GM21737 (cell line): Measurements from ENCODE around the gene DEGS2.
"Not testable (repeated sequence)": the region's sequence is repeated elsewhere in the genome, so short reads cannot be mapped to it uniquely, and the experiment has no call there.

Source experiments
- ATAC-seq: cut with Tn5 transposase; IDR thresholded peaks from one replicate; pipeline ENCODE4 v1.9.1; 2021; ENCODE audit warnings: mild to moderate bottlenecking, moderate library complexity; ENCODE audit not compliant: unreplicated experiment

Gene DEGS2

DNA sequence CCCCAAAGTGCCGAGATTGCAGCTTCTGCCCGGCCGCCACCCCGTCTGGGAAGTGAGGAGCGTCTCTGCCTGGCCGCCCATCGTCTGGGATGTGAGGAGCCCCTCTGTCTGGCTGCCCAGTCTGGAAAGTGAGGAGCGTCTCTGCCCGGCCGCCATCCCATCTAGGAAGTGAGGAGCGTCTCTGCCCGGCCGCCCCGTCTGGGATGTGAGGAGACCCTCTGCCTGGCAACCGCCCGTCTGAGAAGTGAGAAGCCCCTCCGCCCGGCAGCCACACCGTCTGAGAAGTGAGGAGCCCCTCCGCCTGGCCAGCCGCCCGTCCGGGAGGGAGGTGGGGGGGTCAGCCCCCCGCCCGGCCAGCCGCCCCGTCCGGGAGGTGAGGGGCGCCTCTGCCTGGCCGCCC, 21.2 kb upstream of the DEGS2 start:
- ATAC-seq = not testable (repeated sequence)

- no peak for ATAC-seq
Measured at GRCh38 chr14:100178691-100179090, 19.2 kb upstream of the DEGS2 start.

GRCh38 chr14:100176811-100177327, 17.4 kb upstream of the DEGS2 start:
- ATAC-seq = no peak

DNA sequence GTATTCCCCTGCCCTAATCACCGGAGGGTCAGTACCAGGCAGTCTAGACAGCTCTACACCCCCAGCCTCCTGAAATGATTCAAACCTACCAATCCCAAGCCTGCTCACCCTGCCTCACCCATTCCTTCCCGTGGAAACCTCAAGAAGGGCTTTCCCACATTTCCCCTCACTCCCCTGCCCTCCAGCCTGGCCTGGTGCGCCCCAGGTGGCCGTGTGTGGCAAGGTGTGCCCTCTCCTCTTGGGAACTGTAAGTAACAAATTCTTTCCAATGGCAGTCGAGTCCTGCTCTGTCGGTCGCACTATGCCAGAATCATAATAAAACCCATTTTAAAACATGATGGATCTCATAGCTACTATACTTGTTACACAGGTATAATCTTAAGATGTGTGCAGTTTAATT, 13.9 kb upstream of the DEGS2 start:
- ATAC-seq = no peak

DNA sequence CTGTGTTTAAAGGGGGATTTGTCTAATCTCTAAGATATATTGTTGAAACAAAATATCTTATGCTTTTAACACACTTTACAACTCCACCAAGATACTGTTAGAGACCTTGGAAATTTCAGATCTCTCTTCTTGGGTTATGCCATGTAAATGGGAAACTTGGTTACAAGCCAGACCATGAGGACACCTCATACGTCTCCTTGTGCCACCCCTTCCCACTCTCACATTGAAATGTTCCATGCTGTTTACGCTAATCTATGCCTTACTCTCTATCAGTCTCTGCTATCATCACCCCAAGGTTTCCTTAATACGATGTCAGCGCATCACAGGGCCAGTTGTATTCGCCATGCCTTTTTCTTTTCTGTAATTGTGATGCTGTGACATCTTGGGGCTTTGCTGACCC, 13.4 kb upstream of the DEGS2 start:
- ATAC-seq = no peak

DNA sequence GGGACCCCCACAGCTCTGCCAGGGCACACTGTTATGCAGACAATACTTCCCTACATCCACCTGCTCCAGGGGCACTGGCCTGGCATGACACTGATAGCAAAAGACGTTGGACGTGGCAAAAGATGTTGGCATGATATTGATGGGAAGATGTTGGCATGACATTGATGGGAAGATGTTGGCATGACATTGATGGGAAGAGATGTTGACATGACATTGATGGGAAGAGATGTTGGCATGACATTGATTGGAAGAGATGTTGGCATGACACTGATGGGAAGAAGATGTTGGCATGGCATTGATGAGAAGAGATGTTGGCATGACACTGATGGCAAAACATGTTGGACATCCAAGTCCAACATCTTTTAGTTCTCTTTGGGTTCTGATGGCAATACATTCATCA, 11.4 kb upstream of the DEGS2 start:
- no peak for ATAC-seq

DNA sequence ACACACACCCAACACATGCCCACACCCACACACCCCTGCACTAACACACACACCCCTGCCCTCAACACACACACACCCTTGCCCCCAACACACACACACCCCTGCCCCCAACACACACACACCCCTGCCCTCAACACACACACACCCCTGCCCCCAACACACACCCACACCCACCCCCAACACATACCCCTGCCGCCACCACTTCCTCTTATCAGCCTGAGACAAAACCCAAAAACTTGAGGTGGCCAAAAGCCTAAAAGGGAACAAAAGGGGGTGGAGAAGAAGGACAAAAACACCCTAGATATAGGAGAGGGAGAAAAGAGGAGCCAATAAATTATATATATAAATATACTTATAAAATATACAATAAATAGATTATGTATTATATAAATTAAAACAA, 9.1 kb upstream of the DEGS2 start:
- no peak for ATAC-seq

- no peak for ATAC-seq
Measured at GRCh38 chr14:100165831-100166440, 6.5 kb upstream of the DEGS2 start.

DNA sequence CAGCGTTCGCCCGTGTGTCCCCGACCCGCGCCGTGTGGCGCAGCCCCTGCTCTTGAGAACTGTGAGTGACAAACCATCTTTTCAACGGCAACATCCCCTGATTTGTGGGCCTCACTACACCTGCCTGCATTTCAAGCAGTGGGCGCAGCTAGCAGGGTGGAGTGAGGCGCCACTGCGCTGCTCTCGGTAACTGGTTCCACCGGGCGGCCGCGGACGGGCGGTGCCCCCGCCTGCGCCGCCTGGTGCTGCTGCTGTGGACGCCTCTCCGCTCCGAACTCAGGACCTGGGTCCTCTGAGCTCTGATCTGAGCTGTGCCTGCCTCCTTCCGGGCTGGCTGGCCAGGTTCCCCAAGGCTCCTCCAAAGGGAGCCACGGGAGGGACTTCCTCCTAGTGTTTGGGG, 5.9 kb upstream of the DEGS2 start:
- no peak for ATAC-seq

DNA sequence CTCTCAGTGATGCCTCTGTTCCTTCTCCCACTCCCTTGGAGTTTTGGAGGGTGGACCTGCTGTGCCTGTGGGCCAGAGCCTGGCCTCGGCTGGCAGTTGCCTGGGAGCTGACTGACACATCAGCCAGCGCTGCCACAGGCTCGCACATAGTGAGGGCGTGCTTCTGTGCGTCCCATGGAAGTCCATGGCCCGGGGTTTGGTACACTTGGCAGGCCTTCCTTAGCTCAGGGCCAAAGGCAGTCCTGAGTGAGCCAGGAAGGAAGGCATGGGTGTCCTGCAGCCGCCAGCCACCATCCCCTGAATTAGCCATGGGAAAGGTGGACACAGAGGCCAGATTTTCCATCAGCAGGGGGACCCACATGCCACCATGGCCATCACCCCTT, 1.1 kb upstream of the DEGS2 start:
- ATAC-seq = no peak

DNA sequence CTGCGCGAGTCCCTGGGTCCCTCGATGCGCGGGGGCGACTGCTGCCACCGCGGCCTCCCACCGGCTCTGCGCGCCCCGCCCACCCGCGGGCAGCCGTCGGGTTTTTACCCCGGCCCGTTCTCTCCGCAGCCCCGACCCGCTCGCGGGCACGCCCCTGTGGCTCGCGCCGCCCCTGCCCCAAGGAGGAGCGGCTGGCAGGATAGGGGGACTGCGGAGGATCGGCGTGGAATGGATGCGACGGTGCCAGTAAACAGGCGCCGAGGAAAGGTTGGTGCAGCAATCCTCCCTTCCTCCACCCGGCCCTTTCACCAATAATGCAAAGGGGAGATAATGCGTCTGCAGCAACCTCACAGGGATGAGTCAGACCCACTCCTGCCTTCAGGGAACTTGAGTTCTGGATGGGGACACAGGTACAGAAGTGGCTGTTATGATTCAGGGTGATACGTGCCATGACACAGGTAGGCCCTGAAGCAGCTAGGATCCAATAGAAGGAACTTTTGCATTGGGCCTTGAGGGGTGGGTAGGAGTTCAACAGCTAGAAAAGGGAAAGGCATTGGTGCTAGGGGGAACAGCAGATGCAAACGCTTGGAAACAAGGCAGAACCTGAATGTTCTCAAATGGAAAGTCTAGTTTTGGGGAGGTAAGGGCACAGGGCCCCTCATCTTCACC, 554 bp upstream of the DEGS2 start:
- ATAC-seq = no peak

- no peak for ATAC-seq
Measured at GRCh38 chr14:100158566-100159093, 815 bp downstream of the DEGS2 start.

DNA sequence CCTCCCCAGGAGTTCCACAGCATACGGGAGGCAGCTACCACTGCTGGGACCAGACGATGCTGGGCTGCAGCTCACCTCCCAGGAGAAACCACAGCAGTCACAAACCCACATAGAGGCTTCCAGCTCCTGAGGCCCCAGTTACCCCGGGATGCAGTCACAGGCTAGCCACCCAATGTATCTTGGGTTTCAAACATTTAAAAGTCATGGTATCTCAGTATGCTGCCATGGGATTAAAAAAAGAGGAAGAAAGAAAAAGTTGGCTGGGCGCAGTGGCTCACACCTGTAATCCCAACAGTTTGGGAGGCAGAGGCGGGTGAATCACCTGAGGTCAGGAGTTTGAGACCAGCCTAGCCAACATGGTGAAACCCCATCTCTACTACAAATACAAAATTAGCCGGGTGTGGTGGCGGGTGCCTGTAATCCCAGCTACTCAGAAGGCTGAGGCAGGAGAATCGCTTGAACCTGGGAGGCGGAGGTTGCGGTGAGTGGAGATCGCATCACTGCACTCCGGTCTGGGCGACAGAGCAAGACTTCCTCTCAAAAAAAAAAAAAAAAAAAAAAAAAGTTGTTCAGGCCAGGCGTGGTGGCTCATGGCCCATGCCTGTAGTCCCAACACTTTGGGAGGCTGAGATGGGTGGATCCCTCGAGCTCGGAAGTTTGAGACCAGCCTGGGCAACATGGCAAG, 1.8 kb downstream of the DEGS2 start:
- ATAC-seq = not testable (repeated sequence)

GRCh38 chr14:100156776-100157175, 2.7 kb downstream of the DEGS2 start:
- no peak for ATAC-seq

DNA sequence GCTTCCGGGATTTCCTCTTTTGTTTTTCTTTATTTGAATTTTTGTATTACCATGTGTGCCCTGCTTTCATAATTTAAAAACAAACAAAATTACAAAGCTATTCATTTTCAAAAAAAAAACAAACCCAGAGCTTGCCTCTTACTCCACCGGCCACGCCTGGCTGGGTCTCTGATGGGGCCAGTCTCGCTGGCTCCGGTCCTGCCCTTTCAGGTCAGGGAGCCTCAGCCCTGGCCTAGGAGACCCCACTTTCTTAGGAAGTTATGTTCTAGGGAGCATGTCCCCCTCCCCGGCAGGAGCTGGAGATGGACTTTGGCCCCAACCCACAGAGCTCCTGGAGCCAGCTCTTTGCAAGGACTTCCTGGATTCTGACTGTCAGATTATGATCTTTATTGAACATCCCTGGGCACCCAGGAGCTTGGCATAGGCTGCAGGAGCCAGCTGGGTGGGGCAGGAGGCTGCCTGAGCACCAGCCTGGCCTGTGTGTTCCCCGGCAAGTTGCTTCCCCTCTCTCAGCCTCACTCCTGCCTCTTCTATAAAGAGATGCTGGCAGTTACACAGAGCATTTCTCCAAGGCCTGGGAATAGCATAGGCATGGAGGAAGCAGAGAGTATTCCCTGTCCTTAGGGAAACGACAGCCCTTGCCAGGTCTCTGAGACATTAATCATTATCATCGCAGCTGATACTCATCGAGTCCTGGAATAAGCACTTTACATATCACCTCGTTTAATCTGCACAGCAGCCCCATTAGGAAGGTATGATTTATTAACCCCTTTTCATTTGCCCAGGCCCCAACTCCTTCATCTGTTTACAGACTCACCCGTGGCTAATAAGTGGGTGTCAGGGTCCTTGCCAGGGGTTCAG, 3.5 kb downstream of the DEGS2 start:
- ATAC-seq = no peak

GRCh38 chr14:100155049-100155621, 4.3 kb downstream of the DEGS2 start:
- no peak for ATAC-seq

- ATAC-seq = no peak
Measured at GRCh38 chr14:100153560-100153959, 5.9 kb downstream of the DEGS2 start.

DNA sequence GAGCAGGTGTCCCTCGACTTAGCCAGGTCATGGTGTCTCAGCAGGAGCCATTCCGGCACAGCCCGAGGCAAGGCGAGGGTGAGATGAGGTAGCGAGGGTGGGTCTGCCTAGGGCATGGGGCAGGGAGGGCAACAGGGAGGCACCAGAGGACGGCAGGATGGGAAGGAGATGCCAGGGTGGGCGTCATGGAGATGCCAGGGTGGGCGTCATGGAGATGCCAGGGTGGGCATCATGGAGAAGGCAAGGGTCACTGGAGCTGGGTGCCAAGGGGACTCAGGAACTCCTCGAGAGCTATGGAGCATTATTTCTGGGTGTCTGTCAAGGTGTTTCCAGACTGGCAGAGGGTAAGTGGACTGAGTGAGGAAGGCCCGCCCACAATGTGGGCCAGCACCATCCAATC, 7.4 kb downstream of the DEGS2 start:
- ATAC-seq = no peak

- no peak for ATAC-seq
Measured at GRCh38 chr14:100150932-100151587, 8.4 kb downstream of the DEGS2 start.
